HG02678 (cell line): ENCODE measurements around the gene WNT7A.
"Not testable (repeated sequence)": the region's sequence is repeated elsewhere in the genome, so short reads cannot be mapped to it uniquely, and the experiment has no call there.

ENCODE experiments used
- ATAC-seq: cut with Tn5 transposase; IDR thresholded peaks from one replicate; pipeline ENCODE4 v1.9.1; 2021; ENCODE audit warnings: mild to moderate bottlenecking, moderate library complexity; ENCODE audit not compliant: unreplicated experiment

The WNT7A gene

DNA sequence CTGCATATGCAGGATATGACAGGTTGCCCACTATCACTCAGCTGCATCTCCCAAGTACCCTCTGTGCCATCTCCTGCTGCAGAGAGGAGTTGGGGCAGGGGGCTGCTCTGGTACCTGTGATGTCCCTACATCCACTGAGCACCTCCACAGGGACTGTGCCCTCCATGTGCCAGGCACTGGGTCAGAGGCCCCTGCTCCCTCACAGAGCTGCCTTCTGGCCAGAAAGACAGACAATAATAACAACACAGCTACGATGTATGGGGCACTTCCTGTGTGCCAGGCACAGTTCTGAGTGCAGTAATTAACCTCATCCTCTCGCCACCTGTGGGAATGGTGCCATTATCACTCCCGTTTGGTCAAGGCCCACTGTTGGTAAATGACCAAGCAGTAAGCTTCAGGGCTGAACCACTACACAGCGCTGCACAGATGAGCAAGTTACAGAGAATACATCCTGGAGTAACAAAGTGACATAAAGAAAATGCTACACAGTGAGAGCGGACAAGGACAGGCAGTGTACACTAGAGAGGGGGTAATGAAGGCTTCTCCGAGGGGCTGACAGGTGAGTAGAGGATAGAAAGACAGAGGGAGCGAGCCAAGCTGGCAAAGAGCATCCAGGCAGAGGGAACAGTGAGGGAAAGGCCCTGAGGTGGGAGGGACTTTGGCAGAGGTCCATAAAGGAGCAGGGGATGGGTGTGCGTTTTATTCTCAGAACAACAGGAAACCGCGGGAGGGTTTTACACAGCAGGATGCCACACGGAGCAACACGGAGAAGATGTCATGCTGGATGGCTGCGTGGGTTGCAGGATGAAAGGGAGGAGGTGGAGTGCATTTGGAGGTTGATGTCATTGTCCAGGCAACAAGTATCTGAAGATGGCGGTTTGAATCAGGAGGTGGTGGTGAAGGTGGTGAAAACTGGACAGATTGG lies 13.6 kb downstream of the WNT7A start:
- ATAC-seq = no peak

DNA sequence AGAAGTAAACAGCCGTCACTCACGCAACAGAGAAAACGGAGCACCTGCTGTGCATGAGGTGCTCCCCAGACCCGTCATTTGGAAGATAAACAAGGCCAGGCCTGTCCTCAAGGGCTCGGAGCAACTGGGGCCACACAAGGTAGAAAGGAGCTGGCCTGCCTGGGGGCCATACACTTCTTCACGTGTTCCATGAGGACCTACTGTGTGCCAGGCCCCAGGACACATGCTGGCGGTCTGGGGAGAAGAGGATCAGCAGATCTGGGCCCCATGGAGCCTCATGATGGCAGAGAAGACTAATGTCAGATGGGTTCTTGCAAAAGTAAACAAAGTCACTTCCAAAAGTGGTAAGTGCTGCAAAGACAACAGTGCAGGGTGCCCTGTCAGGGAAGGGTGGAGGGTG lies 14.3 kb downstream of the WNT7A start:
- ATAC-seq = no peak

DNA sequence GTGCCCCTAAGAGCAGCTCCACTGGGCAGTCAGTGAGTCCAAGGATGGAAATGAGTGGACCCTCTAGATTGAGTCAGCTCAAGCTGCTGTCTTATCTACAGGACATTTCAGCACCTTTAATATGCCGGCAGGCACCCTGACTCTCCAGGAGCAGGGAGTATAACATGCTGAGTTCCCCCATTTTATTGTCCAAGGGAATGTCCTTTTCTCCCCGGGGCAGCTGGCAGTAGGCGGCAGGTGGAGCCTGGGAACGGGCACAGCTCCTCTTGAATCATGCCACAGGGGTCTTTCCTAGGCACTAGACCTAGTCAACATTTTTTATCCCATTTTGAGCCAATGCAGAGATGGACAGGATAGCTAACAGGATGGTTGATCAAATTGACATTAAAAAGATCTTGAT lies 14.8 kb downstream of the WNT7A start:
- ATAC-seq = no peak

DNA sequence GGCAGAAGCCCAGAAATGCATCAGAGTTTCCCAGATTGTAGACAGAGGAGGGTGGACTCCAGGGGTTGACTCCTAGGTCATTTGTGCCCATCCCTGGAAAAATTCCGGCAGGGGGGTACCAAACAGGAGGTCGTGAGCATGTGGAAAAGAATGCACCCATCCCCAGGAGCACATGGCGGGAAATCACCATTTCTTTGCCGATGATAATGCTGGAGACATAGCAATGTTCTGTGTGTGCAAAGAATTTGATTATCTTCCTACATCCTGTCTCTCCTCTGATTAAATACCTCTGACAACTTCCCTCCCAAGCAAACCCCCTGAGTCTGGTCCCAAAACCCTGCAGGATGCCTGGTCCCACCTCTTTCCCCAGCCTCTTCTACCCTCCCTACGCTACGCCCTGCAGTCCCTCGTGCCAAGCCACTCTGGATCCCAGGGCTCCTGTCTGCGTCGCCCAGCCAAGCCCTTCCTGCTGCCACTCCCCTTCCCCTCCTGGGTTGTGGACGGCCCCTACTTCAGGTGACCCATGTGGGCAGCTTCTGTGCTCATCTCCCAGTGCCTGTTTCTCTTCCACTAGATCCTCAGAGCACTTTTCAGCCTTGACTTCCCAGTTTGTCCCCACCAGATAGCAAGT lies 15.8 kb downstream of the WNT7A start:
- no peak for ATAC-seq

DNA sequence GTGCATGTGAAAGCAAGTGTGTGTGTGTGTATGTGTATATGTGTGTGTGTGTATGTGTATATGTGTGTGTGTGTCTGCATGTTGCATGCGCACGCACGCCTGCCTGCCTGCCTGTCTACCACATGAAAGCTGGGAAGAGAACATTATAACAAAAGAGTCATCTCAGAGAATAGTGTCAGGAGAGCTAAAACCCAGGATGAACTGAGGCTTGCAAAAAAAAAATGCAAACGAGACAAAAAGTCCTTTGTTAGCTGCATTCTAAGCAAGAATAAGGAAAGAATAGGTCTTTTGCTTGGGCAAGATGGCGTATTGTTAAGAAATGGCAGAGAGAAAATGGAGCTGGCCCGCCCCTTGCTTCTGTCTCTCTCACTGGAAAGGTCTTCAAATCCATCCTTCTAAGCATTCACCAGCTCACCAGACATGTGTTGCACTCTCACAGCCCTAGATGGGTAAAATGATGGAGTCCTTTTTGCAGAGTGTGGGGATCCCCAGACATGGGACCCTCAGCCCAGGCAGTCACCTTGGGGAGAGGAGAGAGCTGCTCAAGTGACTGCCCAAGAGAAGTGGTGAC lies 16.4 kb downstream of the WNT7A start:
- no peak for ATAC-seq

DNA sequence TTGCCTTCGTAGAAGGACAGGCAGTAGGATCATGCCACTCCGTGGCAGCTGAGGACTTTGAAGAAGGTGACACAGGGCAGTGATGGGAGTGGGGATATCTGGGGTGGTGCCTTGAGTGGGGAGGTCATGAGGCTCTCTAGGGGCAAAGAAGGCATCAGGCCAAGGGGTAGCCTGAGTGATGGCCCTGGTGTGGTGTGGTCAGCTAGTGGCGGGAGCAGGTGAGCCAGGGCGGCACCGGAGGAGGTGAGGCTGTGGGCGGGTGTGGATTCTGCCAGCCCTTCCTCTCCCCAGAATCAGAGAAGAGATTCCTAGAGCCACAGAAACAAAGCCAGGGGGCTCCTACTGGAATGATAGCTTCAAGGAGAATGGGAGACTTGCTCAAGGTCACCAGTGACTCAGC lies 18.4 kb downstream of the WNT7A start:
- ATAC-seq = no peak

DNA sequence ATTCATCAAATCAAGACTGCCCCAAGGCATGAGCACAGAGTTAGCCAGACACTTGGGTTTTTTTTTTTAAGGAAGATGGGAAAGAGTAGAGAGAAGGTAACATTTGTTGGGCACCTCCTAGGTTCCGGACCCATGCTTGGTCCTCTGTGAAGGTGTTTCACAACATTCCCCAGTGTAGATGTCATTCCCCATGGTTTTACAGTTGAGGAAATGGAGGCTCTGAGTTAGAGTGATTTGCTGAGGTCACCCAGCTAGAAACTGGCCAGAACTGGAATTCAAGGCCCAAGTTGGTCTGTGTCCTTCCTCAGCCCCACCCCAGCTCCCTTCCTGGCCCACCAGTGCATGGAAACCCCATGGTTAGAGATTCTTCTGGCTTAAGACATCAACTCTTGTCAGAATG lies 19.9 kb downstream of the WNT7A start:
- ATAC-seq = no peak

DNA sequence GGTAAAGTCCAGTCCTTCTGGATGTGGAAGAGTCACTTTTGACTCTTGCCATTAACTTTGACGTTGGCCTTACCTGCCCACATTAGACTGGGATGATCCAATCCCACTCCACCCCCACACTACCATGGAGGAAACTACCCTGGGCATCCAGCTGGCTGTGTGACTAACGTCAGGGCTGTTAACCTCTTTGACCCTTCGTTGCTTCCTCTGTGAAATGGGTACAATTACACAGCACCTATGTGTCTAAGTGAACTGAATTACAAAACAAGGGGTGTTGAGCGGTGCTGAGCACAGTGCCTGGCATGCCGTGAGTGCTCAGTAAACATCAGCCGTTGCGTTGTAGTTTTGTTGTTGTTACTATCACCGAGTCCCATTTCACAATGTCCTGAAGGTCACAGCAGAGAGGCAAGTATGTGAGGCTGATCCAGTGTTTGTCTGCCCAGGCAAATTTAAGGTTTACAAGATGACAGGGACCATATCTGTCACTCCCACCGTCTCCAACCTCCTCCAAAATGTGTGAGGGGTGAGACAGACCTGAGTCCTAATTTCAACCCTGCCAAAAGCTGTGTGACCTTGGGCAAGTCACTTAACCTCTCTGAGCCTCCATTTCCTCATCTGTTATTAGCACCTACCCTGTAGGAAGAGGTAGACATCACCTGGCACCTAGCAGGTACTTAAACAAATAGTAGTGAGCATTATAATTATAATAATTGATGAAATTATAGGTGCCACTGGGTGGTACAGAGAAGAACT lies 20.9 kb downstream of the WNT7A start:
- ATAC-seq = no peak

DNA sequence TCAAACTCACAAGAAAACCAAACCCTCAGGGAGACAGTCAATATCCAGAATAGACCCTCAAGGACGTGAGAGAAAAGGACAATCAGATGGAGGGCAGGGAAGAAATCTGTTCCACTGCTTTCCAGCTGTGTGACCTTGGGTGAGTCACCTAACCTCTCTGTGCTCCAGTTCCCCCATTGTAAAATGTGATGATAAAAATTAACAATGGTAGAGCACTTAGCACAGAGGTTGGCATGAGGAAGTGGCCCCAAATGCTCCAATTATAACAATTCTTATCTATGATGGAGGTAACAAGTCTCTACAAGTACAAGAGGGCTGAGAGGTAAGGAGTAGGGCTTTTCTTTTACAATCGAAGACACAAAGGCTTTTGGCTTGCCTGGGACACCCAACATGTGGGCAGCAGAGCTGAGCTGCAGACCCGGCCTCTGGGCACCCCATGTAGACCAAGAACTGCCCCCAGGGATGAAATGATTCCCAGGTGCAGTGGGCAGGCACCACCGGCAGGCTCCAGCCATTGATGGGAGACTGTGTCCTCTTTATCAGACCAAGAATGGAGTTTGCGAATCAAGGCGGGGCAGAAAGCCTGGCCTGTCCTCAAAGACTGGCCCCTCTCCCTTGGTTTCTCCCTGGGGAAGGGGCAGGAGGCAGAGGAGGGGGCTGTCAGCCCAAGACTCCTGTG lies 22.0 kb downstream of the WNT7A start:
- ATAC-seq = no peak

DNA sequence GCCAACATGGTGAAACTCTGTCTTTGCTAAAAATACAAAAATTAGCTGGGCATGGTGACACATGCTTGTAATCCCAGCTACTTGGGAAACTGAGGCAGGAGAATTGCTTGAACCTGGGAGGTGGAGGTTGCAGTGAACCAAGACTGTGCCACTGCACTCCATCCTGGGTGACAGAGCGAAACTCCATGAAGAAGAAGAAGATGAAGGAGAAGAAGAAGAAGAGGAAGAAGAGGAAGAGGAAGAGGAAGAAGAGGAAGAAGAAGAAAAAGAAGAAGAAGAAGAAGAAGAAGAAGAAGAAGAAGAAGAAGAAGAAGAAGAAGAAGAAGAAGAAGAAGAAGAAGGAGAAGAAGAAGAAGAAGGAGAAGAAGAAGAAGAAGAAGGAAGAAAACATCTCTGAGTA lies 23.2 kb downstream of the WNT7A start:
- ATAC-seq = not testable (repeated sequence)

DNA sequence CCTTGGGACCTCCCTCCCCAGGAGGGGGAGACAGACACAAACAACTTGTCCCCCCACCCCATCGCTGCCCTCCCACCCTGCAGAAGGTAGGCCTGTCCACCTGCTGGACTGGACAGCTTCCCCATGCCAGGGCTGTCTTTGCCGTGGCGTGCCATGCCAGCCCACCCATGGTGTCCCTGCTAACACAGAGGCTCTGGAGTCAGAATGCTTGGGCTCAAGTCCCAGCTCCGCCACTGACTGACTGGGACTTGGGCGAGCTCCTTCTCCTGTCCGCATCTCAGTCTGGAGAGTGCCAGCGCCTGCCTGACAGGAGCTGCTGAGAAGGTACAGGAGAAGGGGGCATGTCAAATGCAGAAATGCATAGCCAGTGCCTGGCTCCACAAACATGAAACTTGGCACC lies 23.9 kb downstream of the WNT7A start:
- ATAC-seq = no peak

DNA sequence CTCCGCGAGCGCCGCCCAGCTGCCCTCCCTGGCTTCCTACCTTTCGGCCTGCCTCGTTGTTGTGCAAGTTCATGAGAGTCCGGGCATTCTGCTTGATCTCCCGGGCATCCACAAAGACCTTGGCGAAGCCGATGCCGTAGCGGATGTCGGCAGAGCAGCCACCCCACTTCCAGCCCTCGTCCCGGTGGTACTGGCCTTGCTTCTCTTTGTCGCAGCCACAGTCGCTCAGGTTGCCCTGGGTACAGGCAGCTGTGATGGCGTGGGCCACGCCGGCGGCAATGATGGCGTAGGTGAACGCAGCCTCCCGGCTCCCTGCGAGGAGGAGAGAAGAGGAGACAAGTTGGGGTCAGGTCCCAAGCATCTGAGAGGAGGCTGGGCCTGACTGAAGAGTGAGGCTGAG lies 25.4 kb downstream of the WNT7A start:
- no peak for ATAC-seq

DNA sequence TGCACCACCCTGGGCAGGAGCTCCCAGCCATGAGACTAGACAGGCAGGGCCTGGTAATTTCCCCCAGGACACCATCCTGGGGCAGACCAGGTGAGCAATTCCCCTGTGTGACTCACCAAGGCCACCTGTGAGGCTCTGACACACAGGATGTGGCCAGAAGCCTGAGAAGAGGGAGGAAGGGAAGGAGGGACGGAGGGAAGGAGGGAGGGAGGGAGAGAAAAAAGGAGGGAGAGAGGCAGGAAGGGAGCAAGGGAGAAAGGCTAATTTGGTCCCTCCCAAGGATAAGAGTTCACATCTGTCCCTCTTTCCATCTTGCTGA lies 25.9 kb downstream of the WNT7A start:
- ATAC-seq = no peak

DNA sequence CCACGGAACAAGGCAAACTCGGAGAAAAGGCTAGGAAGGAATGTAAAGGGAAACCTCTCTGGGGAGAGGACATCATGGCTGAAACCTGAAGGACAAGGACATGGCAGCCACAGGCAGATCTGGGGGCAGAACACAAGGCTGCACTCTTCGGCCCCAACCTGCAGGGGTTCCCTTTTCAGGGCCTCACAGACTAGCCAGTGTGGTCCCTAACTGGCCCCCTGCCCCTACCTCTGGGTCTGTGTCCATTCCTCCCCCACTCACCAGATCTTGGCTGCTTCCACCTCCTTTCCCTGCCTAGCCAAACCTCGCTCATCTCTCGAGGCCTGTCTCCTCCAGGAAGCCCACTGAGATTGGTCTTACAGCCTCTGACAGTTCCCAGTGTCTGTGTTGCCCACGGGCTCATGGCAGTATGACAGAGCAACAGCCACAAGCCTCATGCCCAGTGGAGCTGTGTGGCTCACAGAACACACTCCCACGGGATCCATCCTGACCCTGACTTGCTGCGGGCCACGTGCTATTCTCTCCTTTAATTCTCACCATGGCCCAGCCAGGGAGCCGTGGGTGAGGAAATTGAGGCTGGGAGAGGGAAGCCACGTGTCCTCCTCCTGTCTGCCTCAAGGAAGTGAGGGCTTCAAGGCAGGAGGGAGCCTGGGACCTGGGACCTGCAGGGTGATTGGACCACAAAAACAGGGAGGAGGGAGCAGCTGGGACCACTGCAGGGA lies 26.5 kb downstream of the WNT7A start:
- no peak for ATAC-seq

DNA sequence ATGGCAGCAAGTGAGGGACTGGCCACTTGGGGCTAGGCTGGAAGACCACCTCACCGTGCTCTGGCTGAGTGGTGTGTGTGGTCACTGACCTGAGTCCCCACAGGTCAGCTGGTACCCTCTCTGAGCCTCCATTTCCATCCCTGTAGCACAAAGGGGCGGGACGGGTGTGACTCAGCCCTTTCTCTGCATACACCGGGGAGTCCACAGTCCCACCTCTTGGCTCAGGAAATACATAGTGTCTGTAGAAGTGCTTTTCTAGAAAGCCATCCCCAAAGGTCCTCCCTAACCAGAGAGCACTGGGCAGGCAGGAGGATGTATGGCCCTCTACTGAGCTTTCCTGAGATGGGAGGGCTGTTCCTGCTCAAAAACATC lies 27.2 kb downstream of the WNT7A start:
- ATAC-seq = no peak

DNA sequence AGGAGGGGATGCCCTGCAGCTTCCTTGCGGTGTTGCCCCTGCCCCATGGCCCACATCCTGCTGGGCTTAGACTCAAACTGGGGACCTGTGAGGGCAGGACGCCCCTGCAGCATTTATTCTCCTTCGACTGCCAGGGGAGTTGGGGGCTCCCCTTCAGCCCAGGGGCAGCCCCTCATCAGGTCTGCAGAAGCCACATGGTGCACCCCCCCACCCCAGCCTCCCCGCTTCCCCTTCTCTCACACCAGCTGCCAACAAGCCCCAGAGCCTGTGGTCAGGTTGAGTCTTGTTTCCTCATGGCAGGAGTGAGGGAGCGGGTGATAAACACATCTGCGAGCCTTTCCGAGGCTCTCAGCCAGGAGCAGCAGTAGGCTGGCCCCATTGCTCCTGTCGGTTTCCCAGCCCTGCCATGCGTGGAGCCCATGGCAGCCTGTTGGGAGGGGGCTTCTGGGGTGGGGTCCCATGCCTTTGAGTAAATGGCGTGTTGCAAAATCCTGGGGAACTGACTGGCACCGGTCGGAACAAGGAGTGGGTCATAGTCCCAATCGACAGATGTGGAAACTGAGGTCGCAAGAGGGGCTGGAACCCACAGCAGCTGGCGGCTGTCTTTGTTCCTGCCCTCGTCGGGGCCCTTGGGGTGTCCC lies 27.8 kb downstream of the WNT7A start:
- ATAC-seq = no peak

DNA sequence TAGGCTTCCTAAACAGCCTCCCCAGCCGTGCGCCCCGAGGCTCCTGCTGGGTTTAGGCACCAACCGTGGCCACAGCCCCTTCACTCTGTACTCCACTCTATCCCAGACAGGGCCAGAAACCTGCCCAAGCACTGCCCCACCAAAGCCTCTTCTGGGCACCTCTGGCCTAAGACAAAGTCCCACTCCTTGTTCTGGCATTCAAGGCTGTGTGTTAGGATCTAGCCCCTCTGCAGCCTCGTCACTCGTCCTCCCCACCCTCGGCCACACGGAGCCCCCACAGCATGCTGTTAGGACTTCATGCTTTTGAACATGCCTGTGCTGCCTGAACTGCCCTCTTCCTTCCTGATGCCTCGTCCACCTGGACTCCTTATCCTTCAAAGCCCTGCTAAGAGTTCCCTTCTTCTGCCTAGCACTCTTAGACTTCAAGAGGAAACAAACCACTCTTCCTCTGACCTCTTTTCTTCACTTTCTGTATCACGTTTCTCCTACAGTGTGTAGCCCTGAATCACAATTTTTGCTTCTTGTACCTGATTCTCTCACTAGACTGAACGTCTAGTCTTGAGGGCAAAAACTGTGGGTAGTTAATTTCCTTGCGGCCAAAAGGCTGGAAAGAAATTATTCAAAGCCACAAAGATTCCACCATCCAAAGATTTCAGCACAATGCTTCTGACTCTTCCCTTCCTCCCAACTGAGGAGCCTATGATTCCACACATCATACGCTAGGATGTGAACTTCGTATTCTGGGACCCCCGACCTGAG lies 28.6 kb downstream of the WNT7A start:
- ATAC-seq = no peak

DNA sequence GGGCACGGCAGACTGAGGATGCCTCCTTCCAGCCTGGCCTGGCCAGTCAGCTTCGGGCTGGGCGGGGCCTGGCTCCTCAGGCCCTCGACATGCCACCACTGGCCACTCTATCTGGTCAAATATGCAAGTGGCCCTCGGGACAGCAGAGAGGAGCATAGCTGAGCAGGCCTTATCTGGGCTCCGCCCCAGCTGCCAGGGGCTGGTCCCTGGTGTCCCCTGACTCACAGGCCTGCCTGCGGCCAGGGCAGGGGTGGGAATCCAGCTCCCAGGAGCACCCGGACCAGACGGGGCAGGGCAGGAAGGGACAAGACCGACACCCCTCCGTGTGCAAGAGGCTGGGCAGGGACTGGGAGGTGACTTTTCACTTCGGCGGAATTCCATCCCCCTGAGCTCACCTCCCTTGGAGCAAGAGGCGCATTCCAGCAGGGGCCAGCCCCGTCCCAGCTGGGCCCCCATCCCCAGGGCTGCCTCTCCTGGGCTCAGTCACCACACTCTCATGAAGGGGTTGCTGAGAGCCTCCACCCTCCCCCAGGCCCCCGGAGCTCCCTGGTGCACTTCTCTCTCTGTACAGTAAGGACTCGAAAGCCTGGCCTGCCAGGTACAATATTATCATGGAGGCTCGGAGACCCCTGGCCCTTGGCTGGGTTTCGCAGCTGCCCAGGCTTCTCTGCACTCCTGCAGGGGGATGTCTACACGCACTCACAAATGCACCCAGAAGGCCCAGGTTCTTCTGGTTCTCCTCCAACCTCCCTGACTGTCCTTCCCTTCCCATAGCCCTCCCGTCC lies 29.5 kb downstream of the WNT7A start:
- ATAC-seq = no peak
